BLaER1 treated with 17β-estradiol and CSF1 and Interleukin-3, amounts not matched to agents 10 nM and 100 nM (cell line): ENCODE data around the gene TGFA.
A peak's percentile ranks its signal among the peaks of the same experiment; 100 is the strongest.

ENCODE experiments used
- H3K27ac ChIP-seq, 11 experiments: shearing (Covaris generic); formaldehyde crosslinking; 2 replicates each; pipeline ENCODE4 v1.8.1; 2022
- H3K27me3 ChIP-seq, 11 experiments: shearing (Covaris generic); formaldehyde crosslinking; 2 replicates each; pipeline ENCODE4 v1.8.1; 2022
- H3K36me3 ChIP-seq, 11 experiments: shearing (Covaris generic); formaldehyde crosslinking; 2 replicates each; pipeline ENCODE4 v1.8.1; 2022
- H3K4me1 ChIP-seq, 10 experiments: shearing (Covaris generic); formaldehyde crosslinking; 2 replicates each; pipeline ENCODE4 v1.8.1; 2022
- H3K4me2 ChIP-seq, 11 experiments: shearing (Covaris generic); formaldehyde crosslinking; 2 replicates each; pipeline ENCODE4 v1.8.1; 2022
- H3K4me3 ChIP-seq, 10 experiments: shearing (Covaris generic); formaldehyde crosslinking; 2 replicates each; pipeline ENCODE4 v1.8.1; 2022
- H3K9ac ChIP-seq, 11 experiments: shearing (Covaris generic); formaldehyde crosslinking; 2 replicates each; pipeline ENCODE4 v1.8.1; 2022
- H3K9me3 ChIP-seq, 11 experiments: shearing (Covaris generic); formaldehyde crosslinking; replicated peaks in 1 of 11; 2 replicates each; pipeline ENCODE4 v1.8.1; 2022
- H4K20me1 ChIP-seq, 11 experiments: shearing (Covaris generic); formaldehyde crosslinking; 2 replicates each; pipeline ENCODE4 v1.8.1; 2022
- Cebpa-rat ChIP-seq, 11 experiments: shearing (Covaris generic); IDR thresholded peaks; 2 replicates each; pipeline ENCODE4 v1.8.1; 2022

The TGFA gene

GRCh38 chr2:70474256-70474848 lies 79.3 kb downstream of the TGFA start:
- no peaks in the 10 kb centered on the region for H3K27me3 ChIP-seq

GRCh38 chr2:70473101-70473722 lies 80.4 kb downstream of the TGFA start:
- Histone ChIP-seq H3K4me1 (peaks cover 94 to 100% (median 97%) of the 10 kb centered on the region in 10 experiments), H3K27me3 (no peaks in the 10 kb centered on the region), H3K9me3 (no peaks in the 10 kb centered on the region), H3K4me3 (peak overlapping the region in 1 of 10 experiments; percentile 14; a peak in 2 of 20 replicates), H3K9ac (peak overlapping the region; percentile 32 to 71 (median 56); a peak in 18 of 22 replicates), H3K36me3 (no peaks in the 10 kb centered on the region), H4K20me1 (no peaks in the 10 kb centered on the region), H3K4me2 (peak overlapping the region; percentile 76 to 95 (median 85)), H3K27ac (peak overlapping the region; percentile 70 to 82 (median 76); a peak in 21 of 22 replicates)
- no peak for TF ChIP-seq Cebpa-rat (IDR thresholded peaks at IDR 0.05)

More at GRCh38 chr2:70474256-70474848, 79.3 kb downstream of the TGFA start:
- H3K36me3 ChIP-seq: no peaks in the 10 kb centered on the region
- peak overlapping the region in 2 of 10 experiments; percentile 3; a peak in 1 of 20 replicates for H3K4me3 ChIP-seq
- H4K20me1 ChIP-seq: no peaks in the 10 kb centered on the region
- no peaks in the 10 kb centered on the region for H3K9me3 ChIP-seq
- peak overlapping the region; percentile 70 to 82 (median 76); a peak in 21 of 22 replicates for H3K27ac ChIP-seq
- peak overlapping the region in 9 of 11 experiments; percentile 9 to 67 (median 29); a peak in 10 of 22 replicates for H3K9ac ChIP-seq
- peak overlapping the region; percentile 76 to 95 (median 85) for H3K4me2 ChIP-seq
- no peak for TF ChIP-seq Cebpa-rat (IDR thresholded peaks at IDR 0.05)
- peaks cover 83 to 100% (median 87%) of the 10 kb centered on the region in 10 experiments for H3K4me1 ChIP-seq

GRCh38 chr2:70472221-70472890 lies 81.3 kb downstream of the TGFA start:
- TF ChIP-seq Cebpa-rat (IDR thresholded peaks at IDR 0.05): peak in 3 of 11 experiments; percentile 10 to 85 (median 35); a peak in 3 of 22 replicates
- H3K4me3 ChIP-seq: peak overlapping the region in 2 of 10 experiments; percentile 7 to 26; a peak in 3 of 20 replicates
- H3K27me3 ChIP-seq: no peaks in the 10 kb centered on the region
- H4K20me1 ChIP-seq: no peaks in the 10 kb centered on the region
- H3K4me2 ChIP-seq: peak overlapping the region; percentile 76 to 95 (median 85)
- H3K9ac ChIP-seq: peak overlapping the region; percentile 49 to 71 (median 56); a peak in 19 of 22 replicates
- peak overlapping the region; percentile 70 to 82 (median 76) for H3K27ac ChIP-seq
- peaks cover 92 to 100% (median 96%) of the 10 kb centered on the region in 10 experiments for H3K4me1 ChIP-seq
- H3K9me3 ChIP-seq: no peaks in the 10 kb centered on the region
- H3K36me3 ChIP-seq: no peaks in the 10 kb centered on the region

- H3K27me3 ChIP-seq: no peaks in the 10 kb centered on the region
- no peak for TF ChIP-seq Cebpa-rat (IDR thresholded peaks at IDR 0.05)
- H3K4me1 ChIP-seq: peaks cover 82 to 90% (median 84%) of the 10 kb centered on the region in 10 experiments
- peak overlapping the region; percentile 76 to 95 (median 85) for H3K4me2 ChIP-seq
- H3K27ac ChIP-seq: peak overlapping the region; percentile 70 to 82 (median 76); a peak in 21 of 22 replicates
- H4K20me1 ChIP-seq: no peaks in the 10 kb centered on the region
- peaks cover 0 to 5% (median 0%) of the 10 kb centered on the region in 11 experiments; a peak in 1 of 22 replicates for H3K9me3 ChIP-seq
- peak overlapping the region in 10 of 11 experiments; percentile 49 to 71 (median 56); a peak in 14 of 22 replicates for H3K9ac ChIP-seq
- H3K36me3 ChIP-seq: no peaks in the 10 kb centered on the region
- no peak overlapping the region; a peak in 1 of 20 replicates for H3K4me3 ChIP-seq
Measured at GRCh38 chr2:70471129-70471528, 82.5 kb downstream of the TGFA start.

GRCh38 chr2:70469961-70470360 lies 83.7 kb downstream of the TGFA start:
- Histone ChIP-seq H3K4me3 (no peak overlapping the region), H3K9me3 (peaks cover 0 to 5% (median 0%) of the 10 kb centered on the region in 11 experiments; a peak in 1 of 22 replicates), H3K36me3 (peaks cover 0 to 8% (median 0%) of the 10 kb centered on the region in 11 experiments; a peak in 2 of 22 replicates), H4K20me1 (no peaks in the 10 kb centered on the region), H3K4me2 (peak overlapping the region; percentile 76 to 95 (median 85)), H3K9ac (peak overlapping the region in 3 of 11 experiments; percentile 12 to 21 (median 15); a peak in 2 of 22 replicates), H3K4me1 (peaks cover 70 to 78% (median 73%) of the 10 kb centered on the region in 10 experiments), H3K27me3 (no peaks in the 10 kb centered on the region), H3K27ac (peak overlapping the region in 9 of 11 experiments; percentile 3 to 74 (median 26); a peak in 12 of 22 replicates)
- no peak for TF ChIP-seq Cebpa-rat (IDR thresholded peaks at IDR 0.05)

GRCh38 chr2:70469435-70469834 lies 84.2 kb downstream of the TGFA start:
- peak overlapping the region in 1 of 11 experiments; percentile 12; a peak in 1 of 22 replicates for H3K9ac ChIP-seq
- H3K27me3 ChIP-seq: no peaks in the 10 kb centered on the region
- H3K4me1 ChIP-seq: peaks cover 65 to 73% (median 67%) of the 10 kb centered on the region in 10 experiments
- peaks cover 0 to 5% (median 0%) of the 10 kb centered on the region in 11 experiments; a peak in 1 of 22 replicates for H3K9me3 ChIP-seq
- H3K27ac ChIP-seq: no peak overlapping the region; a peak in 3 of 22 replicates
- TF ChIP-seq Cebpa-rat (IDR thresholded peaks at IDR 0.05): no peak
- no peaks in the 10 kb centered on the region for H4K20me1 ChIP-seq
- peaks cover 0 to 13% (median 0%) of the 10 kb centered on the region in 11 experiments; a peak in 3 of 22 replicates for H3K36me3 ChIP-seq
- H3K4me3 ChIP-seq: no peak overlapping the region
- peak overlapping the region; percentile 76 to 95 (median 85) for H3K4me2 ChIP-seq

- Histone ChIP-seq H3K4me3 (no peak overlapping the region), H4K20me1 (no peaks in the 10 kb centered on the region), H3K36me3 (peaks cover 0 to 19% (median 0%) of the 10 kb centered on the region in 11 experiments; a peak in 4 of 22 replicates), H3K9me3 (peaks cover 0 to 5% (median 0%) of the 10 kb centered on the region in 11 experiments; a peak in 1 of 22 replicates), H3K27ac (no peak overlapping the region), H3K27me3 (no peaks in the 10 kb centered on the region), H3K4me2 (peak overlapping the region; percentile 76 to 95 (median 85)), H3K9ac (peak overlapping the region in 1 of 11 experiments; percentile 1; a peak in 1 of 22 replicates), H3K4me1 (peaks cover 60 to 67% (median 62%) of the 10 kb centered on the region in 10 experiments)
- TF ChIP-seq Cebpa-rat (IDR thresholded peaks at IDR 0.05): no peak
Measured at GRCh38 chr2:70468878-70469277, 84.7 kb downstream of the TGFA start.
